Smooth muscle cell (in vitro differentiated cells): ENCODE data around the gene CARS2. TPM values are rescaled to one million over a fixed set of nuclear protein-coding genes. Genes with fewer than 3 reads are reported as not detected.
"Not testable (repeated sequence)": the region's sequence is repeated elsewhere in the genome, so short reads cannot be mapped to it uniquely, and the experiment has no call there.

ENCODE experiments used
- DNase-seq: peaks from one replicate; lab custom pipeline; 2025; ENCODE audit not compliant: unreplicated experiment; lab: John Stamatoyannopoulos, UW
- H2AFZ ChIP-seq: fragments of 200-600 bp; sonication (generic); 2 replicates; pipeline ENCODE4 v1.6.0; 2016; ENCODE audit warnings: antibody characterized with exemption, low read depth, mild to moderate bottlenecking
- H3F3A ChIP-seq: fragments of 200-600 bp; sonication (generic); 2 replicates; pipeline ENCODE4 v1.6.0; 2017; ENCODE audit warnings: antibody characterized with exemption, low read depth
- H3K27ac ChIP-seq: fragments of 200-600 bp; sonication (generic); 2 replicates; pipeline ENCODE4 v1.5.1; 2016; ENCODE audit warnings: low read depth, mild to moderate bottlenecking
- H3K27me3 ChIP-seq: fragments of 200-600 bp; sonication (generic); 2 replicates; pipeline ENCODE4 v1.6.1; 2016; ENCODE audit warnings: low read depth, mild to moderate bottlenecking
- H3K36me3 ChIP-seq: fragments of 200-600 bp; sonication (generic); 2 replicates; pipeline ENCODE4 v1.5.1; 2016; ENCODE audit warnings: low read depth
- H3K4me1 ChIP-seq: fragments of 200-600 bp; sonication (generic); 2 replicates; pipeline ENCODE4 v1.5.1; 2016; ENCODE audit warnings: low read depth
- H3K4me2 ChIP-seq: fragments of 200-600 bp; sonication (generic); 2 replicates; pipeline ENCODE4 v1.6.0; 2016; ENCODE audit warnings: mild to moderate bottlenecking
- H3K4me3 ChIP-seq: fragments of 200-600 bp; sonication (generic); 2 replicates; pipeline ENCODE4 v1.5.1; 2016; ENCODE audit warnings: mild to moderate bottlenecking
- H3K79me2 ChIP-seq: fragments of 200-600 bp; sonication (generic); 2 replicates; pipeline ENCODE4 v1.6.0; 2016; ENCODE audit warnings: low read depth, mild to moderate bottlenecking
- H3K9ac ChIP-seq: fragments of 200-600 bp; sonication (generic); 2 replicates; pipeline ENCODE4 v1.6.0; 2016; ENCODE audit warnings: low read depth
- H3K9me3 ChIP-seq: fragments of 200-600 bp; sonication (generic); replicated peaks from 2 replicates; pipeline ENCODE4 v1.5.1; 2016; ENCODE audit warnings: low read depth
- H4K20me1 ChIP-seq: fragments of 200-600 bp; sonication (generic); 2 replicates; pipeline ENCODE4 v1.6.0; 2016; ENCODE audit warnings: low read depth
- CTCF ChIP-seq: fragments of 200-600 bp; sonication (generic); IDR thresholded peaks from 2 replicates; pipeline ENCODE4 v1.5.1; 2017; ENCODE audit warnings: borderline replicate concordance, mild to moderate bottlenecking, antibody characterized with exemption; ENCODE audit not compliant: insufficient read depth, poor library complexity, severe bottlenecking
- WGBS: methylation state at CpG from one replicate; pipeline ENCODE4 v1.1.7; 2016; ENCODE audit warnings: low lambda C conversion rate; 5-methylcytosine and 5-hydroxymethylcytosine counted together
- polyA plus RNA-seq: library from polyadenylated mRNA; unstranded; fragments of >200 nt; fragmentation: Nextera tagmentation; extraction: Ambion mirVana; gene quantifications from 2 replicates; pipeline ENCODE4 v1.2.1, GENCODE V29; 2016
- total RNA-seq: library from RNA; depleted of rRNA; stranded (reverse); fragments of >200 nt; gene quantifications from 2 replicates; pipeline ENCODE4 v1.2.3, GENCODE V29; 2014

CARS2 gene
- total and polyA plus RNA-seq, 2 experiments from 2014 or later = 37.5 to 71.7 TPM

- 94% methylated on average over 16 of the region's 16 CpGs for WGBS
- H3K27ac ChIP-seq = no peak overlapping the region
- H3K79me2 ChIP-seq = no peaks in the 10 kb centered on the region
- TF ChIP-seq CTCF = no peak
- H2AFZ ChIP-seq = no peak overlapping the region
- H4K20me1 ChIP-seq = peaks cover 6% of the 10 kb centered on the region
- H3K4me2 ChIP-seq = no peak overlapping the region
- H3F3A ChIP-seq = peaks cover 4% of the 10 kb centered on the region
- H3K4me3 ChIP-seq = no peak overlapping the region
- no peak overlapping the region for H3K9ac ChIP-seq
- H3K27me3 ChIP-seq = no peaks in the 10 kb centered on the region
- H3K9me3 ChIP-seq = no peaks in the 10 kb centered on the region
- H3K36me3 ChIP-seq = peaks cover 23% of the 10 kb centered on the region
- DNase-seq = no peak
- no peaks in the 10 kb centered on the region for H3K4me1 ChIP-seq
Observed at GRCh38 chr13:110662777-110663443, 43.0 kb downstream of the CARS2 start.

GRCh38 chr13:110662091-110662490 is 43.8 kb downstream of the CARS2 start:
- Histone ChIP-seq H3K4me2 (no peak overlapping the region), H3K27ac (no peak overlapping the region), H3K79me2 (no peaks in the 10 kb centered on the region), H3K4me3 (no peak overlapping the region), H3K9me3 (no peaks in the 10 kb centered on the region), H3K4me1 (no peaks in the 10 kb centered on the region), H2AFZ (no peak overlapping the region), H3K36me3 (peaks cover 22% of the 10 kb centered on the region), H3K9ac (no peak overlapping the region), H4K20me1 (peaks cover 5% of the 10 kb centered on the region), H3K27me3 (no peaks in the 10 kb centered on the region), H3F3A (peaks cover 4% of the 10 kb centered on the region)
- no peak for DNase-seq
- WGBS = over 99% methylated on average over 25 of the region's 25 CpGs
- TF ChIP-seq CTCF = no peak

- no peaks in the 10 kb centered on the region for H3K79me2 ChIP-seq
- no peaks in the 10 kb centered on the region for H3K27me3 ChIP-seq
- no peak for DNase-seq
- peaks cover 4% of the 10 kb centered on the region for H3F3A ChIP-seq
- H3K4me3 ChIP-seq = no peak overlapping the region
- H4K20me1 ChIP-seq = peaks cover 5% of the 10 kb centered on the region
- H3K36me3 ChIP-seq = peaks cover 15% of the 10 kb centered on the region
- TF ChIP-seq CTCF = no peak
- H3K9ac ChIP-seq = no peak overlapping the region
- no peaks in the 10 kb centered on the region for H3K4me1 ChIP-seq
- H3K27ac ChIP-seq = no peak overlapping the region
- 62% methylated on average over 3 of the region's 3 CpGs for WGBS
- H3K9me3 ChIP-seq = no peaks in the 10 kb centered on the region
- H3K4me2 ChIP-seq = no peak overlapping the region
- H2AFZ ChIP-seq = no peak overlapping the region
Observed at GRCh38 chr13:110661256-110661655, 44.7 kb downstream of the CARS2 start.

GRCh38 chr13:110658218-110658911 is 47.6 kb downstream of the CARS2 start:
- 99% methylated on average over 6 of the region's 6 CpGs for WGBS
- not testable (repeated sequence) for H3K27ac ChIP-seq, H2AFZ ChIP-seq, DNase-seq, H3K4me1 ChIP-seq, H3K9me3 ChIP-seq, H3K4me3 ChIP-seq, H3K36me3 ChIP-seq, H3K4me2 ChIP-seq, H3K27me3 ChIP-seq, H3K9ac ChIP-seq, H3F3A ChIP-seq, H3K79me2 ChIP-seq
- peaks cover 15% of the 10 kb centered on the region for H4K20me1 ChIP-seq
